Measurements from ENCODE around the gene GLYATL2. TPM values are rescaled to one million over a fixed set of nuclear protein-coding genes. Genes with fewer than 3 reads are reported as not detected.

Gene GLYATL2
- total RNA-seq, 1 experiment from 2014 or later: not detected

DNA sequence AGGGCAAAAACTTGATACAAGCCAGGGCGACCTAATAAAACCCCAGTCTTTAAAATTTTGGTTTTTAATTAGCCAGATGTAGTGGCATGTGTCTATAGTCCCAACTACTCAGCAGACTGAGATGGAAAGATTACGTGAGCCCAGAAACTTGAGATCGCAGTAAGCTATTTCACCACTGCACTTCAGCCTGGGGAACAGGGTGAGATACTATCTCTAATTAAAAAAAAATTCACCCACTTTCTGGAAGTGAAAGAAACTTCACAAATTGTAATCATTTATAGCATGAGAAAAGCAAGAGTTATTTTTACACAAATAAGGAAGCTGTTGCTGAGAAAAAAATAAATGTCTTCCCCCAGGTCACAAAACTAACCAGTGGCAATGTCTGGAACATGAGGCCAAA lies 882 bp upstream of the GLYATL2 start:
- CTCF ChIA-PET: interaction anchor here (0.6 to 1.0 kb wide), 2 partner anchors 269 to 290 kb away, joined by 3 to 8 read pairs; no protein-coding TSS in a partner anchor
- no peaks in the 10 kb centered on the region for H3K4me1 Mint-ChIP-seq (ENCODE audit: insufficient read depth, unreplicated experiment)
- POLR2A ChIA-PET: interaction anchor here (1.7 kb wide), 1 partner anchor 15 kb away, joined by 3 read pairs; no protein-coding TSS in a partner anchor
- no peak for DNase-seq (ENCODE audit: unreplicated experiment)
- H3K4me3 Mint-ChIP-seq (ENCODE audit: unreplicated experiment): no peak overlapping the region
- intact Hi-C loops (cut with micrococcal nuclease): no loop called here
- no peak overlapping the region for H3K27ac Mint-ChIP-seq (ENCODE audit: low read depth, unreplicated experiment)
- H3K27me3 Mint-ChIP-seq (ENCODE audit: insufficient read depth, unreplicated experiment): no peaks in the 10 kb centered on the region
- H3K9me3 Mint-ChIP-seq (ENCODE audit: unreplicated experiment): no peaks in the 10 kb centered on the region
- peaks cover 4% of the 10 kb centered on the region for H3K36me3 Mint-ChIP-seq (ENCODE audit: insufficient read depth, unreplicated experiment)
- no TSS peak for BruUV-seq (replicated peaks)
- TF ChIP-seq CTCF (IDR thresholded peaks at IDR 0.05; ENCODE audit: unreplicated experiment): no peak

- Mint-ChIP-seq H3K27me3 (ENCODE audit: insufficient read depth, unreplicated experiment) (no peaks in the 10 kb centered on the region), H3K4me3 (ENCODE audit: unreplicated experiment) (no peak overlapping the region), H3K9me3 (ENCODE audit: unreplicated experiment) (no peaks in the 10 kb centered on the region), H3K4me1 (ENCODE audit: insufficient read depth, unreplicated experiment) (no peaks in the 10 kb centered on the region), H3K27ac (ENCODE audit: low read depth, unreplicated experiment) (no peak overlapping the region), H3K36me3 (ENCODE audit: insufficient read depth, unreplicated experiment) (peaks cover 4% of the 10 kb centered on the region)
- TF ChIP-seq CTCF (IDR thresholded peaks at IDR 0.05; ENCODE audit: unreplicated experiment): no peak
- no peak for DNase-seq (ENCODE audit: unreplicated experiment)
- CTCF ChIA-PET: no interaction called here
- BruUV-seq (replicated peaks): no TSS peak
- POLR2A ChIA-PET: no interaction called here
- intact Hi-C loops (cut with micrococcal nuclease): no loop called here
These were observed 6.7 kb downstream of the GLYATL2 start for GRCh38 chr11:58837707-58838388.

DNA sequence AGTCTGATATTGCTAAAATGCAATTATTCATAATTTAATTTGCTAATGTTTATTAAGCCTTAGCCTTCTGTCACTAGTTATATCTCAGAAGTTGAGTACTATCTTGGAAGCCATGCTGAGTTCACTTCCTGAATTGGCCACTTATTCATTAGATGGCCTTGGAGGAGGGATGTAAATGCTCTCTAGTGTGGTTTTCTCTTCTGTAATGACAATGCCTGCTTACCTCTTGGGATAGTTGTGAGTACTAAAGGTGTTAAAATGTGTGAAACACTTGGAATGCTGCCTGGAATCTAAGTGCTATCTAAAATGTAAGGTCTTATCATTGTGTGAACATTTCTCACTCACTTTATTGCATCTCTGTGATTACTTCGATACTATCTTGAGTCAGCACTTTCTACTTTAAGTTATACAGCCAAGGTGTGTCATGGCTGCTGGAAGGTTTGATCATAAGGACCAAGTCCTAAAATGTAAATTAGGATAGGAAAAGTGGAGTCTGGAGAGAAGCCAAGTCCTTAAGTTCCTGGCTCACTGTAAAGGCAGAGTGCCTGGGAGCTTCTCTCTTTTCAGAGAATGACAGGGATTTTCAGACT lies 12.4 kb downstream of the GLYATL2 start:
- BruUV-seq (replicated peaks): no TSS peak
- no peak for TF ChIP-seq CTCF (IDR thresholded peaks at IDR 0.05; ENCODE audit: unreplicated experiment)
- POLR2A ChIA-PET: interaction anchor here (0.7 kb wide), 1 partner anchor 121 kb away, joined by 3 read pairs; no protein-coding TSS in a partner anchor
- DNase-seq (ENCODE audit: unreplicated experiment): peak; percentile 50
- Mint-ChIP-seq H3K4me3 (ENCODE audit: unreplicated experiment) (no peak overlapping the region), H3K27me3 (ENCODE audit: insufficient read depth, unreplicated experiment) (no peaks in the 10 kb centered on the region), H3K36me3 (ENCODE audit: insufficient read depth, unreplicated experiment) (no peaks in the 10 kb centered on the region), H3K27ac (ENCODE audit: low read depth, unreplicated experiment) (no peak overlapping the region), H3K4me1 (ENCODE audit: insufficient read depth, unreplicated experiment) (peaks cover 6% of the 10 kb centered on the region), H3K9me3 (ENCODE audit: unreplicated experiment) (no peaks in the 10 kb centered on the region)
- CTCF ChIA-PET: interaction anchor here (0.7 kb wide), 1 partner anchor 233 kb away, joined by 3 read pairs; no protein-coding TSS in a partner anchor
- intact Hi-C loops (cut with micrococcal nuclease): no loop called here

GRCh38 chr11:58830673-58831301 lies 13.7 kb downstream of the GLYATL2 start:
- H3K4me3 Mint-ChIP-seq (ENCODE audit: unreplicated experiment): no peak overlapping the region
- H3K27ac Mint-ChIP-seq (ENCODE audit: low read depth, unreplicated experiment): no peak overlapping the region
- H3K4me1 Mint-ChIP-seq (ENCODE audit: insufficient read depth, unreplicated experiment): peaks cover 6% of the 10 kb centered on the region
- H3K36me3 Mint-ChIP-seq (ENCODE audit: insufficient read depth, unreplicated experiment): no peaks in the 10 kb centered on the region
- TF ChIP-seq CTCF (IDR thresholded peaks at IDR 0.05; ENCODE audit: unreplicated experiment): no peak
- H3K9me3 Mint-ChIP-seq (ENCODE audit: unreplicated experiment): no peaks in the 10 kb centered on the region
- no peak for DNase-seq (ENCODE audit: unreplicated experiment)
- ChIA-PET CTCF (no interaction called here), POLR2A (interaction anchor here (1.0 kb wide), 1 partner anchor 14 kb away, joined by 3 read pairs; the partner anchor contains the start of gene GLYATL2)
- no peaks in the 10 kb centered on the region for H3K27me3 Mint-ChIP-seq (ENCODE audit: insufficient read depth, unreplicated experiment)
- intact Hi-C loops (cut with micrococcal nuclease): no loop called here
- BruUV-seq (replicated peaks): no TSS peak
